PFSK-1 (cell line): ENCODE data around the gene CNIH2.

Source experiments
- POLR2AphosphoS5 ChIP-seq: IDR thresholded peaks from 2 replicates; pipeline ENCODE4 v1.6.1; 2012; ENCODE audit warnings: low read depth, mild to moderate bottlenecking, control low read depth, low read length, moderate library complexity
- TF ChIP-seq, protein P1 (sequence below), 2 experiments: IDR thresholded peaks; 2 replicates each; pipeline versions ENCODE4 v1.6.1 to v1.8.0; 2011 to 2012; ENCODE audit warnings: low read depth in 2 of 2, low read length in 2 of 2, control low read depth in 1 of 2, inconsistent platforms in 1 of 2, mild to moderate bottlenecking in 1 of 2, moderate library complexity in 1 of 2; ENCODE audit not compliant: insufficient read depth in 1 of 2

DNA sequence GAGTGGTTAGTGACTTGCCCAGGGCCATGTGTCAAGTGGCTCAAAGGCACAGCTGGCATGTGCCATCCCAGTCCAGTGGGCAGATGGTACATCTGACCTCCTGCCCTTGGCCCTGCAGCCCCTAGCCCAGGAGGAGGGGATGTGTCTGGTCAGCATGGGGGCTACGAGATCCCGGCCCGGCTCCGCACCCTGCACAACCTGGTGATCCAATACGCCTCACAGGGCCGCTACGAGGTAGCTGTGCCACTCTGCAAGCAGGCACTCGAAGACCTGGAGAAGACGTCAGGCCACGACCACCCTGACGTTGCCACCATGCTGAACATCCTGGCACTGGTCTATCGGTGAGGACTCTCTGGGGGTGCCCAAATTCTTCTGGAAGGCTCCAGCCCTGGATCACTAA, 15.3 kb upstream of the CNIH2 start:
- TF ChIP-seq, protein P1, sequence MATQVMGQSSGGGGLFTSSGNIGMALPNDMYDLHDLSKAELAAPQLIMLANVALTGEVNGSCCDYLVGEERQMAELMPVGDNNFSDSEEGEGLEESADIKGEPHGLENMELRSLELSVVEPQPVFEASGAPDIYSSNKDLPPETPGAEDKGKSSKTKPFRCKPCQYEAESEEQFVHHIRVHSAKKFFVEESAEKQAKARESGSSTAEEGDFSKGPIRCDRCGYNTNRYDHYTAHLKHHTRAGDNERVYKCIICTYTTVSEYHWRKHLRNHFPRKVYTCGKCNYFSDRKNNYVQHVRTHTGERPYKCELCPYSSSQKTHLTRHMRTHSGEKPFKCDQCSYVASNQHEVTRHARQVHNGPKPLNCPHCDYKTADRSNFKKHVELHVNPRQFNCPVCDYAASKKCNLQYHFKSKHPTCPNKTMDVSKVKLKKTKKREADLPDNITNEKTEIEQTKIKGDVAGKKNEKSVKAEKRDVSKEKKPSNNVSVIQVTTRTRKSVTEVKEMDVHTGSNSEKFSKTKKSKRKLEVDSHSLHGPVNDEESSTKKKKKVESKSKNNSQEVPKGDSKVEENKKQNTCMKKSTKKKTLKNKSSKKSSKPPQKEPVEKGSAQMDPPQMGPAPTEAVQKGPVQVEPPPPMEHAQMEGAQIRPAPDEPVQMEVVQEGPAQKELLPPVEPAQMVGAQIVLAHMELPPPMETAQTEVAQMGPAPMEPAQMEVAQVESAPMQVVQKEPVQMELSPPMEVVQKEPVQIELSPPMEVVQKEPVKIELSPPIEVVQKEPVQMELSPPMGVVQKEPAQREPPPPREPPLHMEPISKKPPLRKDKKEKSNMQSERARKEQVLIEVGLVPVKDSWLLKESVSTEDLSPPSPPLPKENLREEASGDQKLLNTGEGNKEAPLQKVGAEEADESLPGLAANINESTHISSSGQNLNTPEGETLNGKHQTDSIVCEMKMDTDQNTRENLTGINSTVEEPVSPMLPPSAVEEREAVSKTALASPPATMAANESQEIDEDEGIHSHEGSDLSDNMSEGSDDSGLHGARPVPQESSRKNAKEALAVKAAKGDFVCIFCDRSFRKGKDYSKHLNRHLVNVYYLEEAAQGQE (IDR thresholded peaks at IDR 0.05; ENCODE audit: insufficient read depth in 1 of 2, low read depth in 2 of 2, low read length in 2 of 2) = no peak
- no peak; the same call in 1 of the 2 replicates for TF ChIP-seq POLR2AphosphoS5
